HepG2 (cell line): ENCODE results near the gene LMAN2. TPM values are rescaled to one million over a fixed set of nuclear protein-coding genes. Genes with fewer than 3 reads are reported as not detected.
A peak's percentile ranks its signal among the peaks of the same experiment; 100 is the strongest.

Source experiments
- FOXJ3 ChIP-seq: sonication (generic); formaldehyde crosslinking; IDR thresholded peaks from 2 replicates; pipeline ENCODE4 v1.4.0; 2020; ENCODE audit warnings: missing genetic modification reagents, mild to moderate bottlenecking, borderline replicate concordance
- HES4 ChIP-seq: sonication (generic); formaldehyde crosslinking; IDR thresholded peaks from 2 replicates; pipeline ENCODE4 v1.9.0; 2021; ENCODE audit warnings: mild to moderate bottlenecking, missing genetic modification reagents, borderline replicate concordance
- REL ChIP-seq: sonication (generic); formaldehyde crosslinking; conservative IDR thresholded peaks from 2 replicates; pipeline ENCODE4 v1.8.0; 2022; ENCODE audit warnings: mild to moderate bottlenecking, missing genetic modification reagents, moderate library complexity
- SPEN ChIP-seq: sonication (generic); formaldehyde crosslinking; IDR thresholded peaks from 2 replicates; pipeline ENCODE4 v1.5.1; 2020; ENCODE audit warnings: low read depth, mild to moderate bottlenecking, missing genetic modification reagents
- SRSF9 ChIP-seq: fragments of 200-400 bp; formaldehyde crosslinking; IDR thresholded peaks from 2 replicates; pipeline ENCODE4 v1.6.1; 2018; ENCODE audit warnings: borderline replicate concordance, mild to moderate bottlenecking, low read depth, low read length; ENCODE audit not compliant: insufficient read depth, poor library complexity, severe bottlenecking
- TBP ChIP-seq: sonication (generic); formaldehyde crosslinking; IDR thresholded peaks from 2 replicates; pipeline ENCODE4 v1.5.0; 2020; ENCODE audit warnings: missing genetic modification reagents
- U2AF2 ChIP-seq: fragments of 200-400 bp; formaldehyde crosslinking; IDR thresholded peaks from 2 replicates; pipeline ENCODE4 v1.6.1; 2017; ENCODE audit warnings: low read depth, mild to moderate bottlenecking, low read length
- ZBTB42 ChIP-seq: sonication (generic); formaldehyde crosslinking; IDR thresholded peaks from 2 replicates; pipeline ENCODE4 v1.5.0; 2020; ENCODE audit warnings: mild to moderate bottlenecking, missing genetic modification reagents
- ZFY ChIP-seq: sonication (generic); formaldehyde crosslinking; IDR thresholded peaks from 2 replicates; pipeline ENCODE4 v1.4.0; 2020; ENCODE audit warnings: missing genetic modification reagents
- ZNF343 ChIP-seq: sonication (generic); formaldehyde crosslinking; IDR thresholded peaks from 2 replicates; pipeline ENCODE4 v1.4.0; 2020; ENCODE audit warnings: mild to moderate bottlenecking, missing genetic modification reagents
- ZNF563 ChIP-seq: sonication (generic); formaldehyde crosslinking; IDR thresholded peaks from 2 replicates; pipeline ENCODE4 v1.8.0; 2022; ENCODE audit warnings: mild to moderate bottlenecking, moderate library complexity, missing genetic modification reagents
- polyA plus RNA-seq, 8 experiments: library from polyadenylated mRNA; depleted of rRNA in 3 of 8; stranded (reverse) in 7 of 8; unstranded in 1 of 8; fragments of >200 nt; fragmentation: Illumina TruSeq in 4 of 8; extraction: Trizol in 4 of 8; gene quantifications; 2 replicates each; pipeline versions ENCODE4 v1.2.1 to v1.2.3, GENCODE V29; 2011 to 2016; ENCODE audit warnings: low read depth in 4 of 8, missing spikeins in 1 of 8, mixed read lengths in 1 of 8; ENCODE audit not compliant: insufficient read depth in 1 of 8
- total RNA-seq, 5 experiments: library from RNA; depleted of rRNA; stranded (reverse); fragments of >200 nt; fragmentation: Illumina TruSeq; extraction: Trizol; gene quantifications; 2 replicates each; pipeline ENCODE4 v1.2.3, GENCODE V29; 2016; ENCODE audit warnings: low read depth in 1 of 5
- TF ChIP-seq, protein P1 (sequence below): IDR thresholded peaks from 2 replicates; pipeline ENCODE4 v1.6.1; 2016; ENCODE audit warnings: missing compliant biosample characterization, missing genetic modification reagents, borderline replicate concordance
- TF ChIP-seq, protein P2 (sequence below): sonication (generic); formaldehyde crosslinking; IDR thresholded peaks from 2 replicates; pipeline ENCODE4 v1.5.1; 2020; ENCODE audit warnings: missing genetic modification reagents, mild to moderate bottlenecking, borderline replicate concordance
- TF ChIP-seq, protein P3 (sequence below): sonication (generic); formaldehyde crosslinking; IDR thresholded peaks from 2 replicates; pipeline ENCODE4 v1.4.0; 2020; ENCODE audit warnings: mild to moderate bottlenecking, missing genetic modification reagents, borderline replicate concordance
- TF ChIP-seq, protein P4 (sequence below): sonication (generic); formaldehyde crosslinking; IDR thresholded peaks from 2 replicates; pipeline ENCODE4 v1.5.0; 2020; ENCODE audit warnings: mild to moderate bottlenecking, missing genetic modification reagents, borderline replicate concordance
- TF ChIP-seq, protein P5 (sequence below): sonication (generic); formaldehyde crosslinking; conservative IDR thresholded peaks from 2 replicates; pipeline ENCODE4 v1.4.0; 2020; ENCODE audit warnings: missing genetic modification reagents

Gene LMAN2
- total and polyA plus RNA-seq, 2 of the 13 experiments (the other 11 are each of a cell fraction or from before 2014, with no cell fraction given) = 191 to 197 TPM

DNA sequence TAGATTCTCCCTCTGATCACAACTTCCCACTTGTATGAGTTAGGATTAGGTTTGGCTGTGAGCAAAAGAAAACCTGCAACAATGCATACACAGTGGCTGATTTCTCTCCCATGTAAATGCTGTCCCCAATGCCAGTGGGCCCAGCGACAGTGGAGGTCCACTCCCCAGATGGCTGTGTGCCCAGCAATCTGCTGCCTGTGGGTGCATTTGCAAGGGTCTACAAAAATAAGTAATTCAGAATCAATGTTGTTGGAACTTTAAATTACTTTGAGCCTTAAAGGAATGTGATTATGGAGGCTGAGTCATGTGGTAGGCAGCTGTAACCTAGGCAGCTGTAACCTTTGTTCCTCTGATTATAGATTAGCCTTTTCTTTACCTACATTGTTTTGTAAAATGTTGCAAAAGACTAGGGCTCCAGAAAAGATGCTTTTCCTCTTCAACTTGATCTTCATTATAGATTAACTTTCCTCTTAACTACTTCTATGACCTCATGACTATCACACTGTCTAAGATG, 25.5 kb downstream of the LMAN2 start (continued):
- TF ChIP-seq, protein P1, sequence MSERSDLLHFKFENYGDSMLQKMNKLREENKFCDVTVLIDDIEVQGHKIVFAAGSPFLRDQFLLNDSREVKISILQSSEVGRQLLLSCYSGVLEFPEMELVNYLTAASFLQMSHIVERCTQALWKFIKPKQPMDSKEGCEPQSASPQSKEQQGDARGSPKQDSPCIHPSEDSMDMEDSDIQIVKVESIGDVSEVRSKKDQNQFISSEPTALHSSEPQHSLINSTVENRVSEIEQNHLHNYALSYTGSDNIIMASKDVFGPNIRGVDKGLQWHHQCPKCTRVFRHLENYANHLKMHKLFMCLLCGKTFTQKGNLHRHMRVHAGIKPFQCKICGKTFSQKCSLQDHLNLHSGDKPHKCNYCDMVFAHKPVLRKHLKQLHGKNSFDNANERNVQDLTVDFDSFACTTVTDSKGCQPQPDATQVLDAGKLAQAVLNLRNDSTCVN = peak; percentile 97
- TF ChIP-seq, protein P2, sequence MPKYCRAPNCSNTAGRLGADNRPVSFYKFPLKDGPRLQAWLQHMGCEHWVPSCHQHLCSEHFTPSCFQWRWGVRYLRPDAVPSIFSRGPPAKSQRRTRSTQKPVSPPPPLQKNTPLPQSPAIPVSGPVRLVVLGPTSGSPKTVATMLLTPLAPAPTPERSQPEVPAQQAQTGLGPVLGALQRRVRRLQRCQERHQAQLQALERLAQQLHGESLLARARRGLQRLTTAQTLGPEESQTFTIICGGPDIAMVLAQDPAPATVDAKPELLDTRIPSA (CRISPR knock-in tag) = no peak
- TF ChIP-seq HES4 (CRISPR knock-in tag) = no peak
- peak; percentile 73; the same call in 1 of the 2 replicates for TF ChIP-seq FOXJ3 (CRISPR knock-in tag)
- no peak for TF ChIP-seq ZNF563 (CRISPR knock-in tag)
- TF ChIP-seq ZBTB42 (CRISPR knock-in tag) = no peak
- TF ChIP-seq, protein P3, sequence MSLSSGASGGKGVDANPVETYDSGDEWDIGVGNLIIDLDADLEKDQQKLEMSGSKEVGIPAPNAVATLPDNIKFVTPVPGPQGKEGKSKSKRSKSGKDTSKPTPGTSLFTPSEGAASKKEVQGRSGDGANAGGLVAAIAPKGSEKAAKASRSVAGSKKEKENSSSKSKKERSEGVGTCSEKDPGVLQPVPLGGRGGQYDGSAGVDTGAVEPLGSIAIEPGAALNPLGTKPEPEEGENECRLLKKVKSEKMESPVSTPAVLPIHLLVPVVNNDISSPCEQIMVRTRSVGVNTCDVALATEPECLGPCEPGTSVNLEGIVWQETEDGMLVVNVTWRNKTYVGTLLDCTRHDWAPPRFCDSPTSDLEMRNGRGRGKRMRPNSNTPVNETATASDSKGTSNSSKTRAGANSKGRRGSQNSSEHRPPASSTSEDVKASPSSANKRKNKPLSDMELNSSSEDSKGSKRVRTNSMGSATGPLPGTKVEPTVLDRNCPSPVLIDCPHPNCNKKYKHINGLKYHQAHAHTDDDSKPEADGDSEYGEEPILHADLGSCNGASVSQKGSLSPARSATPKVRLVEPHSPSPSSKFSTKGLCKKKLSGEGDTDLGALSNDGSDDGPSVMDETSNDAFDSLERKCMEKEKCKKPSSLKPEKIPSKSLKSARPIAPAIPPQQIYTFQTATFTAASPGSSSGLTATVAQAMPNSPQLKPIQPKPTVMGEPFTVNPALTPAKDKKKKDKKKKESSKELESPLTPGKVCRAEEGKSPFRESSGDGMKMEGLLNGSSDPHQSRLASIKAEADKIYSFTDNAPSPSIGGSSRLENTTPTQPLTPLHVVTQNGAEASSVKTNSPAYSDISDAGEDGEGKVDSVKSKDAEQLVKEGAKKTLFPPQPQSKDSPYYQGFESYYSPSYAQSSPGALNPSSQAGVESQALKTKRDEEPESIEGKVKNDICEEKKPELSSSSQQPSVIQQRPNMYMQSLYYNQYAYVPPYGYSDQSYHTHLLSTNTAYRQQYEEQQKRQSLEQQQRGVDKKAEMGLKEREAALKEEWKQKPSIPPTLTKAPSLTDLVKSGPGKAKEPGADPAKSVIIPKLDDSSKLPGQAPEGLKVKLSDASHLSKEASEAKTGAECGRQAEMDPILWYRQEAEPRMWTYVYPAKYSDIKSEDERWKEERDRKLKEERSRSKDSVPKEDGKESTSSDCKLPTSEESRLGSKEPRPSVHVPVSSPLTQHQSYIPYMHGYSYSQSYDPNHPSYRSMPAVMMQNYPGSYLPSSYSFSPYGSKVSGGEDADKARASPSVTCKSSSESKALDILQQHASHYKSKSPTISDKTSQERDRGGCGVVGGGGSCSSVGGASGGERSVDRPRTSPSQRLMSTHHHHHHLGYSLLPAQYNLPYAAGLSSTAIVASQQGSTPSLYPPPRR (CRISPR knock-in tag) = no peak
- TF ChIP-seq TBP (CRISPR knock-in tag) = no peak
- TF ChIP-seq, protein P4, sequence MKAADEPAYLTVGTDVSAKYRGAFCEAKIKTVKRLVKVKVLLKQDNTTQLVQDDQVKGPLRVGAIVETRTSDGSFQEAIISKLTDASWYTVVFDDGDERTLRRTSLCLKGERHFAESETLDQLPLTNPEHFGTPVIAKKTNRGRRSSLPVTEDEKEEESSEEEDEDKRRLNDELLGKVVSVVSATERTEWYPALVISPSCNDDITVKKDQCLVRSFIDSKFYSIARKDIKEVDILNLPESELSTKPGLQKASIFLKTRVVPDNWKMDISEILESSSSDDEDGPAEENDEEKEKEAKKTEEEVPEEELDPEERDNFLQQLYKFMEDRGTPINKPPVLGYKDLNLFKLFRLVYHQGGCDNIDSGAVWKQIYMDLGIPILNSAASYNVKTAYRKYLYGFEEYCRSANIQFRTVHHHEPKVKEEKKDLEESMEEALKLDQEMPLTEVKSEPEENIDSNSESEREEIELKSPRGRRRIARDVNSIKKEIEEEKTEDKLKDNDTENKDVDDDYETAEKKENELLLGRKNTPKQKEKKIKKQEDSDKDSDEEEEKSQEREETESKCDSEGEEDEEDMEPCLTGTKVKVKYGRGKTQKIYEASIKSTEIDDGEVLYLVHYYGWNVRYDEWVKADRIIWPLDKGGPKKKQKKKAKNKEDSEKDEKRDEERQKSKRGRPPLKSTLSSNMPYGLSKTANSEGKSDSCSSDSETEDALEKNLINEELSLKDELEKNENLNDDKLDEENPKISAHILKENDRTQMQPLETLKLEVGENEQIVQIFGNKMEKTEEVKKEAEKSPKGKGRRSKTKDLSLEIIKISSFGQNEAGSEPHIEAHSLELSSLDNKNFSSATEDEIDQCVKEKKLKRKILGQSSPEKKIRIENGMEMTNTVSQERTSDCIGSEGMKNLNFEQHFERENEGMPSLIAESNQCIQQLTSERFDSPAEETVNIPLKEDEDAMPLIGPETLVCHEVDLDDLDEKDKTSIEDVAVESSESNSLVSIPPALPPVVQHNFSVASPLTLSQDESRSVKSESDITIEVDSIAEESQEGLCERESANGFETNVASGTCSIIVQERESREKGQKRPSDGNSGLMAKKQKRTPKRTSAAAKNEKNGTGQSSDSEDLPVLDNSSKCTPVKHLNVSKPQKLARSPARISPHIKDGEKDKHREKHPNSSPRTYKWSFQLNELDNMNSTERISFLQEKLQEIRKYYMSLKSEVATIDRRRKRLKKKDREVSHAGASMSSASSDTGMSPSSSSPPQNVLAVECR (CRISPR knock-in tag) = peak; percentile 44; the same call in 1 of the 2 replicates
- TF ChIP-seq SRSF9 = no peak
- TF ChIP-seq SPEN (CRISPR knock-in tag) = no peak
- TF ChIP-seq ZNF343 (CRISPR knock-in tag) = no peak
- TF ChIP-seq ZFY = no peak
- no peak for TF ChIP-seq REL (CRISPR knock-in tag)
- TF ChIP-seq, protein P5, sequence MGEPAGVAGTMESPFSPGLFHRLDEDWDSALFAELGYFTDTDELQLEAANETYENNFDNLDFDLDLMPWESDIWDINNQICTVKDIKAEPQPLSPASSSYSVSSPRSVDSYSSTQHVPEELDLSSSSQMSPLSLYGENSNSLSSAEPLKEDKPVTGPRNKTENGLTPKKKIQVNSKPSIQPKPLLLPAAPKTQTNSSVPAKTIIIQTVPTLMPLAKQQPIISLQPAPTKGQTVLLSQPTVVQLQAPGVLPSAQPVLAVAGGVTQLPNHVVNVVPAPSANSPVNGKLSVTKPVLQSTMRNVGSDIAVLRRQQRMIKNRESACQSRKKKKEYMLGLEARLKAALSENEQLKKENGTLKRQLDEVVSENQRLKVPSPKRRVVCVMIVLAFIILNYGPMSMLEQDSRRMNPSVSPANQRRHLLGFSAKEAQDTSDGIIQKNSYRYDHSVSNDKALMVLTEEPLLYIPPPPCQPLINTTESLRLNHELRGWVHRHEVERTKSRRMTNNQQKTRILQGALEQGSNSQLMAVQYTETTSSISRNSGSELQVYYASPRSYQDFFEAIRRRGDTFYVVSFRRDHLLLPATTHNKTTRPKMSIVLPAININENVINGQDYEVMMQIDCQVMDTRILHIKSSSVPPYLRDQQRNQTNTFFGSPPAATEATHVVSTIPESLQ (CRISPR knock-in tag) = no peak
- no peak for TF ChIP-seq U2AF2
